ENCODE results near the gene TMEM204. TPM values are rescaled to one million over a fixed set of nuclear protein-coding genes. Genes with fewer than 3 reads are reported as not detected.

The TMEM204 gene
- total RNA-seq, 2 experiments from 2014 or later: 60.6 to 73.5 TPM

DNA sequence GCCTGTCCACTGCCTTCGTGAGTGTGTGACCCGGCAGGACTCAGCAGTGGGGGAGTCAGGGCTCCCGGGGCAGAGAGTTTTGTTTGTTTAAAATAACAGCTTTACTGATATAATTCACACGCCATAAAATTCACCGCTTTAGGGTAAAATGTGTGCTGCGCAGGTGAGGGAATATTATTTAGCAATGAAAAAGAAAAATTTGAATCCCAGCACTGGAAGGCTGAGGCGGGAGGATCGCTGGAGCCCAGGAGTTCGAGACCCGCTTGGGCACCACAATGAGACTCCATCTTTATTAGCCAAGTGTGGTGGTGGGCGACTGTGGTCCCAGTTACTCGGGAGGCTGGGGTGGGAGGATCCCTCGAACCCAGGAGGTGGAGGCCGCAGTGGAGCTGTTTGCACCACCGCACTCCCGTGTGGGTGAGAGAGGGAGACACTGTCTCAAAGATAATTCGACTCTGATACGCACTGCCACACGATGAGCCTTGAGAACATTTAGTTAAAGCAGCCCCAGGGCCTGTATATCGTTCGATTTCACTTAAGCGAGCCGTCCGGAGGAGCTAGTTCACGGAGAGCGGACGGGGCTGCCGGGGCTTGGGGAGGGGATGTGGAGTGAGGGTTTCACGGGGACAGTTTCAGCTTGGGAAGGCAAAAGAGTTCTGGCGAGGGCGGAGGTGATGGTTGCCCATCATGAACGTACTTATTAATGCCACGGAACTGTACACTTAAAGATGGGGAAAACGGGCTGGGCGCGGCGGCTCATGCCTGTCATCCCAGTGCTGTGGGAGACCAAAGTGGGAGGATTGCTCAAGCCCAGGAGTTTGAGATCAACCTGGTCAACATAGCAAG lies 30.1 kb upstream of the TMEM204 start:
- Mint-ChIP-seq H3K4me1 (no peaks in the 10 kb centered on the region), H3K27ac (peak overlapping the region; percentile 25), H3K36me3 (ENCODE audit: low read depth) (peaks cover 8% of the 10 kb centered on the region), H3K27me3 (no peaks in the 10 kb centered on the region), H3K9me3 (no peaks in the 10 kb centered on the region), H3K4me3 (no peak overlapping the region)
- CTCF ChIA-PET: no interaction called here
- DNase-seq: no peak
- POLR2A ChIA-PET: no interaction called here

- no peaks in the 10 kb centered on the region for H3K4me1 Mint-ChIP-seq
- peaks cover 9% of the 10 kb centered on the region for H3K36me3 Mint-ChIP-seq (ENCODE audit: low read depth)
- no peak overlapping the region for H3K4me3 Mint-ChIP-seq
- ChIA-PET POLR2A (no interaction called here), CTCF (no interaction called here)
- DNase-seq: no peak
- H3K9me3 Mint-ChIP-seq: no peaks in the 10 kb centered on the region
- no peak overlapping the region for H3K27ac Mint-ChIP-seq
- H3K27me3 Mint-ChIP-seq: no peaks in the 10 kb centered on the region
Observed at GRCh38 chr16:1505073-1505844, 28.2 kb upstream of the TMEM204 start.

- Mint-ChIP-seq H3K27ac (no peak overlapping the region), H3K27me3 (no peaks in the 10 kb centered on the region), H3K9me3 (no peaks in the 10 kb centered on the region), H3K36me3 (ENCODE audit: low read depth) (peaks cover 11% of the 10 kb centered on the region), H3K4me3 (no peak overlapping the region), H3K4me1 (no peaks in the 10 kb centered on the region)
- no peak for DNase-seq
- ChIA-PET POLR2A (no interaction called here), CTCF (no interaction called here)
Observed at GRCh38 chr16:1505912-1506311, 27.6 kb upstream of the TMEM204 start.

- H3K9me3 Mint-ChIP-seq: no peaks in the 10 kb centered on the region
- peaks cover 14% of the 10 kb centered on the region for H3K36me3 Mint-ChIP-seq (ENCODE audit: low read depth)
- no peak for DNase-seq
- H3K4me1 Mint-ChIP-seq: no peaks in the 10 kb centered on the region
- H3K27me3 Mint-ChIP-seq: no peaks in the 10 kb centered on the region
- POLR2A ChIA-PET: no interaction called here
- no peak overlapping the region for H3K4me3 Mint-ChIP-seq
- H3K27ac Mint-ChIP-seq: no peak overlapping the region
- CTCF ChIA-PET: no interaction called here
Observed at GRCh38 chr16:1506494-1507213, 26.8 kb upstream of the TMEM204 start.

DNA sequence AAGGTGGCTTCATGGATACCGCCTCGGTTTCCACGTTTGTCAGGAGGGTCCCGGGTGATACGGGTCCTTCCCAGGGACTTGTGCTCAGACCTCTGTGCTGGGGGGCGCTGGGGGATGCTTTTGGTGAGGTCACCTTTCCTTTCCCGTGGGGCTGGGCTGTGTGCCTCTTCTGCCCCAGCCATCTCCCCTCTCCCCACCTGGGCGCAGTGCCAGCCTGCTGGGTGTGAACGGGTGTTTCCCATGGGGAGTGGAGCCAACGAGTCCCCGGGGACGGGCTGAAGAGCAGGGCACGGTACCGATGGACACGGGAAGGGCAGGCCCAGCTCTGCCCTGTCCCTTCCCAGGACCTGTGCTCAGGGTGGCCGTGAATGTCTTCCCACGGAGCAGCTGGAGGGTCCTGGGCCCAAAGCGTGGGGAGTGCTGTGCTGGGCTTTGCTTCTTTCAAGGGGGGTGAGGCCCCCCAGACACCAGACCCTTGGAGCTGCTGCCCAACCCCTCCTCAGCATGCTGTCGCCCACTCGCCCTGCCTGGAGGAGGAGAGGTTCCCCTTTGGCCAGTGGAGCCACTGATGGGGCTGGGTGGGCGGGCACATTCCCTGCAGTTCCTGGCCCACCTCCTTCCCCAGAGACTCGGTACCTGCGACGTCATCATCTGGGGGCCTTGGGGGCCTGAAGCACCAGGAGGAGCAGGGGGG lies 24.8 kb upstream of the TMEM204 start:
- CTCF ChIA-PET: no interaction called here
- no peak for DNase-seq
- no peak overlapping the region for H3K27ac Mint-ChIP-seq
- no peak overlapping the region for H3K4me3 Mint-ChIP-seq
- no peaks in the 10 kb centered on the region for H3K4me1 Mint-ChIP-seq
- no peaks in the 10 kb centered on the region for H3K27me3 Mint-ChIP-seq
- peaks cover 14% of the 10 kb centered on the region for H3K36me3 Mint-ChIP-seq (ENCODE audit: low read depth)
- POLR2A ChIA-PET: no interaction called here
- H3K9me3 Mint-ChIP-seq: no peaks in the 10 kb centered on the region

GRCh38 chr16:1509307-1510221 lies 23.9 kb upstream of the TMEM204 start:
- H3K27me3 Mint-ChIP-seq: no peaks in the 10 kb centered on the region
- DNase-seq: no peak
- H3K4me1 Mint-ChIP-seq: no peaks in the 10 kb centered on the region
- POLR2A ChIA-PET: no interaction called here
- H3K4me3 Mint-ChIP-seq: no peak overlapping the region
- H3K36me3 Mint-ChIP-seq (ENCODE audit: low read depth): peaks cover 16% of the 10 kb centered on the region
- CTCF ChIA-PET: no interaction called here
- H3K9me3 Mint-ChIP-seq: no peaks in the 10 kb centered on the region
- H3K27ac Mint-ChIP-seq: no peak overlapping the region

DNA sequence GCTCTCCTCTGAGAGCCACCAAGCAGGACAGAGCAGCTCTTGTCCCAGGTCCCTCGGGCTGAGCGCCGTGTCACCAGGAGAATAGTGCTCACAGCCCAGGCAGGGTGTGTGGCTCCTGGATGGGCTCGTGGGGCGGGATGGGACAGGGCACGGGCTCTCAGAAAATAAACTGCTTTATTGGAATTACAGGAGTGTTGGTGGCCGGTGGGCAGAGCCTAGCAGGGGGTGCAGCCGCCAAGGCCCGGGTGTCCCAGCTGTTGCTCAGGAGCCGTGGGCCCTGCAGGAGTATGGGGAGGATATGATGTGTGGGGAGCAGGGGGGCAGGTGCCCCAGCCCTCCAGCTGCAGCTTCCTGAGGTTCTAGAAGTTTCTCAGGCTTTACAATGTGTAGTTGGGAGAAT lies 23.2 kb upstream of the TMEM204 start:
- H3K36me3 Mint-ChIP-seq (ENCODE audit: low read depth): peaks cover 19% of the 10 kb centered on the region
- H3K9me3 Mint-ChIP-seq: peaks cover 2% of the 10 kb centered on the region
- H3K4me1 Mint-ChIP-seq: no peaks in the 10 kb centered on the region
- H3K27me3 Mint-ChIP-seq: no peaks in the 10 kb centered on the region
- DNase-seq: no peak
- ChIA-PET CTCF (interaction anchor here (0.5 kb wide), 1 partner anchor 86 kb away, joined by 3 read pairs; no protein-coding TSS in a partner anchor), POLR2A (no interaction called here)
- no peak overlapping the region for H3K27ac Mint-ChIP-seq
- no peak overlapping the region for H3K4me3 Mint-ChIP-seq

GRCh38 chr16:1510941-1511351 lies 22.5 kb upstream of the TMEM204 start:
- no peak for DNase-seq
- Mint-ChIP-seq H3K9me3 (peaks cover 2% of the 10 kb centered on the region), H3K36me3 (ENCODE audit: low read depth) (peaks cover 19% of the 10 kb centered on the region), H3K4me3 (no peak overlapping the region), H3K4me1 (no peaks in the 10 kb centered on the region), H3K27ac (no peak overlapping the region), H3K27me3 (no peaks in the 10 kb centered on the region)
- ChIA-PET POLR2A (no interaction called here), CTCF (interaction anchor here (0.5 to 1.3 kb wide), 2 partner anchors 24 to 87 kb away, joined by 3 read pairs; no protein-coding TSS in a partner anchor)

GRCh38 chr16:1511662-1512569 lies 21.6 kb upstream of the TMEM204 start:
- Mint-ChIP-seq H3K27me3 (no peaks in the 10 kb centered on the region), H3K9me3 (peaks cover 2% of the 10 kb centered on the region), H3K27ac (no peak overlapping the region), H3K4me1 (no peaks in the 10 kb centered on the region), H3K4me3 (no peak overlapping the region), H3K36me3 (ENCODE audit: low read depth) (peaks cover 19% of the 10 kb centered on the region)
- POLR2A ChIA-PET: no interaction called here
- CTCF ChIA-PET: interaction anchor here (1.3 kb wide), 2 partner anchors 23 to 194 kb away, joined by 3 read pairs; partner anchors contain the start of gene MAPK8IP3
- DNase-seq: no peak

DNA sequence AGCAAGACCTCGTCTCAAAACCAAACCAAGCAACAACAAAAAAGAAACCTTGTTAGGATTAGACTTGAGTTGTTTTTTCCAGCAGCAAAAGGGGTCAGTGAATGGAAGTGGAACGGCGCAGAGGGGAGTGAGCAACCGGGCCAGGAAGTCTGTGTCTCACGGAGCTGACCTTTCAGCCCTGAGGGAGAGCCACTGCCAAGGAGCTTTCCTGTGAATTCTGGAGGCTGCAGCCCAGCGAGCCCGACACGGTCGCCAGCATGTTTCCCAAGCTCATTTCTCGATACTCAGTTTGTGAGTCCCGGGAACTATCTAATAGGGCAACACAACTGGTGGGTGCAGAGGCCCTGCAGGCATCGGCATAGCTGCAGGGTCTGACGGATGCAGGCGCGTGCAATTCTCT lies 20.7 kb upstream of the TMEM204 start:
- Mint-ChIP-seq H3K27ac (no peak overlapping the region), H3K27me3 (no peaks in the 10 kb centered on the region), H3K4me1 (no peaks in the 10 kb centered on the region), H3K4me3 (no peak overlapping the region), H3K9me3 (peaks cover 2% of the 10 kb centered on the region), H3K36me3 (ENCODE audit: low read depth) (peaks cover 19% of the 10 kb centered on the region)
- POLR2A ChIA-PET: no interaction called here
- CTCF ChIA-PET: interaction anchor here (1.3 kb wide), 1 partner anchor 193 kb away, joined by 3 read pairs; the partner anchor contains the start of gene MAPK8IP3
- DNase-seq: no peak

DNA sequence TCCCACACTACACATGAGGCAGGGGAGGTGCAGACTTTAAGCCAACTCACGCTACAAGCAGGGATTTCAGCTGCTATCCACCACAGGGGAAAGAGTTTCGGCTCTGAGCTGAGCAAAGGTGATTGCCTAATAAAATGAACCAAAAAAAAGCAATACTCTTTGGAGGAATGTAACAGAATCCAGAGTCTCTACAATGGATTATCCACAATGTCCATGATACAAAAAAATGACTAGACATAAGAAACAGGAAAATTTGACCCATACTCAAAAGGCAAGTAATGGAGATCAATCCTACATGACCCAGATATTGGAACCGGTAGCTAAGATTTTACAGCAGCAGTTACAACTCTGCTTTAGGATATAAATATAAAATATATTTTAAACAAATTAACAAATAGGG lies 19.0 kb upstream of the TMEM204 start:
- no peak overlapping the region for H3K27ac Mint-ChIP-seq
- H3K4me3 Mint-ChIP-seq: no peak overlapping the region
- POLR2A ChIA-PET: no interaction called here
- no peak for DNase-seq
- H3K36me3 Mint-ChIP-seq (ENCODE audit: low read depth): peaks cover 19% of the 10 kb centered on the region
- CTCF ChIA-PET: interaction anchor here (1.2 to 1.3 kb wide), 2 partner anchors 86 to 192 kb away, joined by 3 to 4 read pairs; partner anchors contain the start of gene MAPK8IP3
- no peaks in the 10 kb centered on the region for H3K27me3 Mint-ChIP-seq
- peaks cover 2% of the 10 kb centered on the region for H3K9me3 Mint-ChIP-seq
- no peaks in the 10 kb centered on the region for H3K4me1 Mint-ChIP-seq
